NCI-H2196 treated with DMSO at 0.1 percent for 48 hours (cell line): ENCODE data around the gene STK32C.

ENCODE experiments used
- DNase-seq: peaks from one replicate; lab custom pipeline; 2025; ENCODE audit not compliant: unreplicated experiment; lab: John Stamatoyannopoulos, UW

STK32C gene

GRCh38 chr10:132158823-132159222 lies 148.9 kb downstream of the STK32C start:
- DNase-seq = no peak

GRCh38 chr10:132158122-132158741 lies 149.5 kb downstream of the STK32C start:
- no peak for DNase-seq
